Measurements from ENCODE around the gene CHST1. TPM values are rescaled to one million over a fixed set of nuclear protein-coding genes. Genes with fewer than 3 reads are reported as not detected.

Gene CHST1, protein sequence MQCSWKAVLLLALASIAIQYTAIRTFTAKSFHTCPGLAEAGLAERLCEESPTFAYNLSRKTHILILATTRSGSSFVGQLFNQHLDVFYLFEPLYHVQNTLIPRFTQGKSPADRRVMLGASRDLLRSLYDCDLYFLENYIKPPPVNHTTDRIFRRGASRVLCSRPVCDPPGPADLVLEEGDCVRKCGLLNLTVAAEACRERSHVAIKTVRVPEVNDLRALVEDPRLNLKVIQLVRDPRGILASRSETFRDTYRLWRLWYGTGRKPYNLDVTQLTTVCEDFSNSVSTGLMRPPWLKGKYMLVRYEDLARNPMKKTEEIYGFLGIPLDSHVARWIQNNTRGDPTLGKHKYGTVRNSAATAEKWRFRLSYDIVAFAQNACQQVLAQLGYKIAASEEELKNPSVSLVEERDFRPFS
- 10.6 TPM for total RNA-seq

DNA sequence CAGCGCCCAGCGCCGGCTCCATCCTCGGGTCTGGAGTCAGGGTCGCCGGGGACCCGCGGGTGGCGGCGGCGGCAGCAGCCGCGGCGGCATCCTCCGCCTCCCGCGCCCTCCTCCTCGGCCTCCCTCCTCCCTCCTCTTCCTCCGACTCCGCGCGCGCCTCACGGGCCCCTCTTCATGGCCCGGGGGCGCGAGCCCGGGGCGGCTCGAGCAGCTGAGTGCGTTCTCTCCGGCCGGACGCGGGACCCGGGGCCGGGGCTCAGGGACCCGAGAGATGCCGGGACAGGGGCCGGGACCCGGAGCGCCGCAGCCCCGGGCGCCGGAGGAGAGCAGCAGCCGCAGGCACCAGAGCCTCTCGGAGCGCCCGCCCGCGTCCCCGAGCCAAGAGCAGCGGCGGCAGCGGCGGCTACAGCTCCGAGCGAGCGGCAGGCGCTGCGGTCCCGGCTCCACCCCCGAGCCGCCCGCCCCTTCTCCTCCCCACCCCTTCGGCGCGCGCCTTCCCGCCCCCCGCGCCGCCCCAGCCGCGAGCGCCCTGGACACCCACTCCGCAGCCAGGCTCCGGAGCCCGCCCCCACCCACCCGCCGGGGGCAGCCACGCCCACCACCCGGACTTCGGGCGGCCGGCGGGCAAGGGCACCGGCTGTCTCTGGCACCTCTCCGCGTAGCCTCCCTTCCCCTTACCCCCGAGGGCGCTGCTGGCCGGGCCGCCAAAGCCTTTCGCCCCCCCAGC, at the start of gene CHST1:
Gene CHST1, minus strand, starts transcription at position 417 of the 727 bp plus-strand sequence. CDS start 14,699 bp downstream, outside the sequence.
- FAIRE-seq: no peak
- peak; percentile 81 to 86 for DNase-seq (ENCODE audit: low spot score in 2 of 2)

GRCh38 chr11:45713573-45713972, 48.2 kb upstream of the CHST1 start:
- FAIRE-seq (no peak), DNase-seq (ENCODE audit: low spot score in 2 of 2) (no peak)

- no peak for FAIRE-seq
These were observed 45.1 kb upstream of the CHST1 start for GRCh38 chr11:45710561-45710960.

DNA sequence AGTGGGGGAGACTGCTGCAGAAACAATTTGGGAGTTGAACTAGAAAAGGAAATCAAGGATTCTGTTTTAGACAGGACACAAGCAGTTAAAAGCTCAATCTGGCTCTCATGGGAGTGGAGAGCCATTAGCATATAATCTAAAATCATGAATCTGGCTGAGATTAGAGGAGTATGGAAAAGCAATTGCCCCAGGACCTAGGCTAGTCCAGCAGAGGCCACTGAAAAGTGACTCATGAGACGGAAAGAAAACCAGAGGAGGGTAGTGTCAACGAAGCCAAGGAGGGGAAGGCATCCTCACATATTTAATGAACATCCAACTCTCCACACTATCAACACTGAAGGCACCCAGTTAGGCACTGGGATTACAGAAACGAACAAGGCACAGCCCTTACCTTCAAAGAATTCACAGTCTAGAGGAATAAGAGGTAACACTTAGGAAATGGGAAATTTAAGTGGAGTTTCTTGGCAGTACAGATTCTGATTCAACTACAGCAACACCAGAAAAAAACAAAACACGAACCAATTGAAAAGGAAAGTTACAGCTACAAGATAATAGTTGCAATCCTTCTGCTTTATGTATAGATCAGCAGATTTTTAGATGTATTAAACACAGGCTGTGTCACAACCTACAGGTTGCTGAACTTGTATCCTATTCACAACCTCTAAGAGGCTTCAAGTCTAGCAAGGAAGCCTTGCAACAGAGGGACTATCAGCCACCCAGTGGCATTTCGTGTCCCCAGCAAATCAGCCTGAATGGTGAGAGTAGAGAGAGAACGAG, 43.7 kb upstream of the CHST1 start:
- FAIRE-seq (no peak), DNase-seq (ENCODE audit: low spot score in 2 of 2) (no peak)

More at GRCh38 chr11:45710561-45710960, 45.1 kb upstream of the CHST1 start:
- DNase-seq (ENCODE audit: low spot score in 2 of 2): no peak

DNA sequence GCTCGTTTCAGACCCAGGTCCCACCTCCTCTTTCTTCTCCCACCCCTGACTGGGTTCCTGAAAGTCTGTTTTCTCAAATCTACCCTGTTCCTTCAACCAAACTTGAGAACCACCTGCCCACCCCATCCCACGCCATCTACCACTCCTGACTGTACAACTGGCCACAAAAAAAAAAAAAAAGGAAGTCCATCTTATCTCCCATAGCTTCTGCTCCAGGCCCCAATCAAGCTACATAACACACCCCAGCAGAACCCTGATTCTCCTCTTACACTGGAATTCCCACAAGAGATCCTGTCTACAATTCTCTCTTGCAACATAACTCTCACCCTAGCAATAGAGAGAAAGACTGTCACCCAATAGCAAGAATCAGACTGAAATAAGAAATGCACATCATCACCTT, 39.2 kb upstream of the CHST1 start:
- FAIRE-seq (no peak), DNase-seq (ENCODE audit: low spot score in 2 of 2) (no peak)

- FAIRE-seq: no peak
These were observed 38.7 kb upstream of the CHST1 start for GRCh38 chr11:45704133-45704532.

GRCh38 chr11:45702511-45702910, 37.1 kb upstream of the CHST1 start:
- FAIRE-seq: no peak

More at GRCh38 chr11:45704133-45704532, 38.7 kb upstream of the CHST1 start:
- DNase-seq (ENCODE audit: low spot score in 2 of 2): no peak

GRCh38 chr11:45698777-45699497, 33.5 kb upstream of the CHST1 start:
- no peak for FAIRE-seq
- no peak for DNase-seq (ENCODE audit: low spot score in 2 of 2)

More at GRCh38 chr11:45702511-45702910, 37.1 kb upstream of the CHST1 start:
- DNase-seq (ENCODE audit: low spot score in 2 of 2): no peak

GRCh38 chr11:45692808-45693453, 27.5 kb upstream of the CHST1 start:
- FAIRE-seq: no peak
- DNase-seq (ENCODE audit: low spot score in 2 of 2): no peak

DNA sequence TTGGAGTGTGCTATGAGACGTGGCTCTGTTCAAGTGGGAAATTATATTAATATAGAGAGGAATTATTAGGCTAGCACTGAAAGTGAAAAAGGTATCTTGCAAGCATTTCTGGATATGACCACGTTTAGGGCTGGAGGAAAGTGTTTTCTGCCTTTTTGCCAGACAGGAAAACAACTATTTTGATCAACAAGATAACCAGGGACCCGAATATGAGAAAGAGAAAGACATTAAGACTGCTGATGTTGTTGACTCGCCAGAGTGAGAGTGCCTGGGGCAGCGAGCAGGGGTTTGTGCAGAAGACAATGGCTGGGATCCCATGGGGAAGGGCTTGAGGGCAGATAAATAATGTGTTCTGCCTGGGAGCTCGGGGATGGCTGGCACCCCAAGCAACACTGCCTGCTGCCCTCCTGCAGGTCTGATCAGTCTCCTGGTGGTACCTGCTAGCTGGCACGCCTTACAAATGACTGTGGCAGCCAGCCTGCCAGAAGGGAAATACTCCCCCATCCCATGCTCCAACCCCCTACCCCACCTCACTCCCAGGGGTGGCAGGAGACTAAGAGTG, 23.1 kb upstream of the CHST1 start:
- FAIRE-seq (no peak), DNase-seq (ENCODE audit: low spot score in 2 of 2) (no peak)

- FAIRE-seq (no peak), DNase-seq (ENCODE audit: low spot score in 2 of 2) (no peak)
These were observed 22.4 kb upstream of the CHST1 start for GRCh38 chr11:45687836-45688235.

- no peak for DNase-seq (ENCODE audit: low spot score in 2 of 2)
- FAIRE-seq: no peak
These were observed 20.6 kb upstream of the CHST1 start for GRCh38 chr11:45685964-45686537.

- FAIRE-seq: no peak
- no peak for DNase-seq (ENCODE audit: low spot score in 2 of 2)
These were observed 19.0 kb upstream of the CHST1 start for GRCh38 chr11:45684440-45684839.

DNA sequence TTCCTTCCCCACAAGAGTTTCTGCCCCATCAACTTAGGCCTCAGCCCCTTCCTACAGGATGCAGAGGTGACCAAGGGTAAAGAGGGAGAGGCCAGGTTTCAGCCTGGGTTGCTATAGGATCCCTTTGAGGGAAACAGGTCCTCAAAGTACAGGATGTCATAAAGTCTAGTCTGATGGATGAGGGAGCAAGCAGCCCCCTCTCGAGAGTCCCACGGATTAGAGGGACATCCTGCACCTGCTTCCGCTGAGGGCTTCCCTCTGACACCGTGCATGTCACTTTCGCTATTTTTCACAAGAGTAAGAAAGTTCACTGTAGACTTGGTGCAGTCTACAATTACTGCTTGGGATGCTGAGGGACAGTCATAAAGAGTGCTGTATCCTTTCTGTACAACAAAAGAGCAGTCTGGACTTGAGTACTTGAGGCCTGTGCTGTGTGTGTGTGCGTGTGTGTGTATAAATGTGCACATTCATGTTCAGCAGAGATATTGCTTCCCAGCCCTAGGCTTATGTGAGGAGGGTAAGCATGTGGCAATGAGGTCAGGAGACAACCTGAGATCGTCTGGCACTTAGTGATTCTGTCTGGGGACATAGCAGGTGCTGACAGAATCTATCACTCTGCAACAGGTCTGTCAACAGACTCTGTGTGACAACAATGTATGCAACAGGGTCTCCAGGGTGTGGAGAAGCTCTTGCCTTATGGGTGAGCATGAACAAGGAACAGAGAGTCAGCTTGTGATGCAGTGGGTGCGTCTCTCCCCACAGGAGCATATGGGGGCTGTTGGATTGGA, 18.0 kb upstream of the CHST1 start:
- FAIRE-seq: no peak
- DNase-seq (ENCODE audit: low spot score in 2 of 2): no peak

GRCh38 chr11:45679806-45680205, 14.4 kb upstream of the CHST1 start:
- no peak for FAIRE-seq
- no peak for DNase-seq (ENCODE audit: low spot score in 2 of 2)

DNA sequence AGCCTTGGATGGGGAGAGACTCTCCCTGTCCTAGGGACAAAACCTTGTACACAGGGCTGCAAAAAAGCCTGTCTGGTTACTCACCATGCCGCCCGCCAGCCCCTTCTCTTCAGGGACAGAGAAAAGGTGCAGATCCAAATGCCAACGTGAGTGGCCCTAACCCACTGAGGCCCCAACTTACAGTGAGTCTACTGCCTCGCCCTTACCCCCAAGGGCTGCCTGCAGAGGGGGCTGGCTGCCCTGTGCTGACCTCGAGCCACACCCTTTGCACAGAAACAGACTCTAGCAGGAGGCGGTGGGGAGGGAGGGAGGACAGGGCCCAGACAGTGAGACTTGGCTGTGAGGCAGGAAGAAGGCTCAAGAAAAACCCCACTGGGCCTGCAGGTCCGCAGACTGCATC, 13.6 kb upstream of the CHST1 start:
- no peak for DNase-seq (ENCODE audit: low spot score in 2 of 2)
- FAIRE-seq: no peak

DNA sequence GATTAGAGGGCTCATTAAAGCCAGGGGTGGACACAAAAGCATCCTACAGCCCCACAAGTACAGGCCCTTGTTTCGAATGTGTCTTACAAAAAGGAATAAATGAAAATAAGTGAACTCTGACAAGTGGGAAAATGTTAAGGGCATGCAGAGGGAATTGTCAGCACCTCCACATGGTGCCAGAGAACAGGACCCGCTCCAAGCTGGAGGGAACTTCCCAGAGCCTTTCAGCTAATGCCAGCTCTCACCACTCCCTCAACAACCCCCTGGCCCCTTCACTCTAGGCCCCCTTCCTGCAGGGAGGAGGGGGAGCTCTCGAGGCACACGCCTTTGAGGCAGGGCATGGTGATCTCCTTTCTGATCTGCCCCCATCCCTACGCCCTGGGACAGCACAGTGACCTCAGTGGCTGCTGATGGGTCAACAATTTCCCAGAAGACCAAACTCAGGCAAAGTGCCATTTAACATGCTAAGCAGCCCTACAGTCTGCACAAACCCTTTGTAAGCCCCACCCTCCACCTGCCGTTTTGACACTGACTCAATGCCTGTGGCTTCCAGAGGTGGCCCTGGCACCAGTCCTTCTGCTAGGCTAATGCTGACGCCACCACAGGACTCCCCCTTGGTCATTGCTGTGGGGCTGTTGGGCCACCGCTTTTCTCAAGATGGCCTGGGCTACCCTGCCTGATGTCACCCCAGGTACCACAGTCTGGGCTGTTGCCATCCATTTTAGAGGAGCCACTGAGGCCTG, 12.5 kb upstream of the CHST1 start:
- no peak for FAIRE-seq
- no peak for DNase-seq (ENCODE audit: low spot score in 2 of 2)

Data from frontal cortex (tissue), 4 donors.